ENCODE results near the gene CDK5R1. TPM values are rescaled to one million over a fixed set of nuclear protein-coding genes. Genes with fewer than 3 reads are reported as not detected.

CDK5R1 gene
- total RNA-seq, 3 donors from 2014 or later (not counting 1 experiment from before 2014, with no cell fraction given), result 3.7 to 12.3 (median 7.4) TPM

GRCh38 chr17:32443827-32444300 lies 42.9 kb upstream of the CDK5R1 start:
- peak overlapping the region; percentile 86 for H3K4me3 ChIP-seq (ENCODE audit: low read length)
- H3K4me1 ChIP-seq (ENCODE audit: control insufficient read depth, insufficient read depth, low read length), result peaks cover 12% of the 10 kb centered on the region
- peak overlapping the region; percentile 82 to 95 for H3K27ac Mint-ChIP-seq
- H3K27ac ChIP-seq (ENCODE audit: low read length), result no peak overlapping the region
- peak overlapping the region; percentile 86 for H3K4me3 Mint-ChIP-seq
- H3K27me3 Mint-ChIP-seq (ENCODE audit: low read depth in 2 of 2), result no peaks in the 10 kb centered on the region
- no peak for ATAC-seq
- no peaks in the 10 kb centered on the region for H3K27me3 ChIP-seq (ENCODE audit: control insufficient read depth, insufficient read depth, low read length)
- whole genome bisulfite sequencing (ENCODE audit: insufficient coverage), result 9% methylated on average over 29 of the region's 29 CpGs
- DNase-seq, result no peak
- H3K36me3 ChIP-seq (ENCODE audit: control insufficient read depth, insufficient read depth, low read length), result peaks cover 10% of the 10 kb centered on the region
- no peak for TF ChIP-seq CTCF (IDR thresholded peaks at IDR 0.05)
- no peaks in the 10 kb centered on the region for H3K9me3 ChIP-seq (ENCODE audit: control insufficient read depth, insufficient read depth, low read length)
- H3K36me3 Mint-ChIP-seq, result no peaks in the 10 kb centered on the region
- H3K9me3 Mint-ChIP-seq, result no peaks in the 10 kb centered on the region
- peaks cover 25 to 33% of the 10 kb centered on the region in 2 donors for H3K4me1 Mint-ChIP-seq
- intact Hi-C loops (cut with micrococcal nuclease), result loop anchor here (1.0 to 10.0 kb wide), 2 partner anchors 94 to 189 kb away; partner anchors contain the start of gene ZNF207

GRCh38 chr17:32444301-32445073 lies 42.3 kb upstream of the CDK5R1 start, which contains the start of gene PSMD11:
TSS of gene PSMD11 (plus strand) at chr17:32444510. CDS start at chr17:32444524, 14 bp downstream.
- H3K9me3 Mint-ChIP-seq, result no peaks in the 10 kb centered on the region
- H3K4me1 Mint-ChIP-seq, result peaks cover 28 to 33% of the 10 kb centered on the region in 2 donors
- Histone ChIP-seq H3K36me3 (ENCODE audit: control insufficient read depth, insufficient read depth, low read length) (peaks cover 17% of the 10 kb centered on the region), H3K4me1 (ENCODE audit: control insufficient read depth, insufficient read depth, low read length) (peaks cover 12% of the 10 kb centered on the region), H3K4me3 (ENCODE audit: low read length) (peak within 1 kb of the TSS; percentile 86), H3K9me3 (ENCODE audit: control insufficient read depth, insufficient read depth, low read length) (no peaks in the 10 kb centered on the region), H3K27me3 (ENCODE audit: control insufficient read depth, insufficient read depth, low read length) (no peaks in the 10 kb centered on the region), H3K27ac (ENCODE audit: low read length) (peak within 1 kb of the TSS; percentile 68)
- intact Hi-C loops (cut with micrococcal nuclease), result loop anchor here (1.0 to 10.0 kb wide), 2 partner anchors 94 to 190 kb away; partner anchors contain the start of gene ZNF207
- ATAC-seq (peak; percentile 91 to 99 (median 97)), DNase-seq (peak; percentile 94 to 98)
- H3K27me3 Mint-ChIP-seq (ENCODE audit: low read depth in 2 of 2), result no peaks in the 10 kb centered on the region
- under 1% methylated on average over 74 of the region's 74 CpGs for WGBS (ENCODE audit: insufficient coverage)
- H3K36me3 Mint-ChIP-seq, result peaks cover 2% of the 10 kb centered on the region
- H3K4me3 Mint-ChIP-seq, result peak within 1 kb of the TSS; percentile 86
- peak within 1 kb of the TSS; percentile 82 to 95 for H3K27ac Mint-ChIP-seq
- TF ChIP-seq CTCF (IDR thresholded peaks at IDR 0.05), result peak; percentile 83

- WGBS (ENCODE audit: insufficient coverage), result under 1% methylated on average over 14 of the region's 14 CpGs
- Histone ChIP-seq H3K36me3 (ENCODE audit: control insufficient read depth, insufficient read depth, low read length) (peaks cover 22% of the 10 kb centered on the region), H3K27ac (ENCODE audit: low read length) (peak overlapping the region; percentile 68), H3K27me3 (ENCODE audit: control insufficient read depth, insufficient read depth, low read length) (no peaks in the 10 kb centered on the region), H3K4me3 (ENCODE audit: low read length) (peak overlapping the region; percentile 86), H3K4me1 (ENCODE audit: control insufficient read depth, insufficient read depth, low read length) (peaks cover 12% of the 10 kb centered on the region), H3K9me3 (ENCODE audit: control insufficient read depth, insufficient read depth, low read length) (no peaks in the 10 kb centered on the region)
- H3K9me3 Mint-ChIP-seq, result no peaks in the 10 kb centered on the region
- H3K27ac Mint-ChIP-seq, result peak overlapping the region; percentile 82 to 95
- DNase-seq, result peak; percentile 39 to 44
- no peaks in the 10 kb centered on the region for H3K27me3 Mint-ChIP-seq (ENCODE audit: low read depth in 2 of 2)
- H3K4me1 Mint-ChIP-seq, result peaks cover 31 to 33% of the 10 kb centered on the region in 2 donors
- peaks cover 5% of the 10 kb centered on the region for H3K36me3 Mint-ChIP-seq
- peak overlapping the region; percentile 86 for H3K4me3 Mint-ChIP-seq
- intact Hi-C loops (cut with micrococcal nuclease), result loop anchor here (10.0 kb wide), 1 partner anchor 190 kb away; no protein-coding TSS in a partner anchor
- peak in 2 of 3 donors; percentile 9 to 36 for ATAC-seq
- no peak for TF ChIP-seq CTCF (IDR thresholded peaks at IDR 0.05)
These were observed 41.7 kb upstream of the CDK5R1 start for GRCh38 chr17:32445074-32445415.

Measured in natural killer cell (primary cell).